Measurements from ENCODE around the gene KCNQ1.

- TF ChIP-seq EZH2phosphoT487 (IDR thresholded peaks at IDR 0.05; ENCODE audit: insufficient read depth, low read depth) (no peak), EZH2 (IDR thresholded peaks at IDR 0.05; ENCODE audit: insufficient read depth, poor library complexity, severe bottlenecking) (no peak)
Measured at GRCh38 chr11:2567026-2567671, 122.3 kb downstream of the KCNQ1 start.
